HG03095 (cell line): Measurements from ENCODE around the gene LRP1B.
"Not testable (repeated sequence)": the region's sequence is repeated elsewhere in the genome, so short reads cannot be mapped to it uniquely, and the experiment has no call there.

ENCODE experiments used
- ATAC-seq: cut with Tn5 transposase; IDR thresholded peaks from one replicate; pipeline ENCODE4 v1.9.1; 2021; ENCODE audit warnings: moderate library complexity; ENCODE audit not compliant: unreplicated experiment

The LRP1B gene

DNA sequence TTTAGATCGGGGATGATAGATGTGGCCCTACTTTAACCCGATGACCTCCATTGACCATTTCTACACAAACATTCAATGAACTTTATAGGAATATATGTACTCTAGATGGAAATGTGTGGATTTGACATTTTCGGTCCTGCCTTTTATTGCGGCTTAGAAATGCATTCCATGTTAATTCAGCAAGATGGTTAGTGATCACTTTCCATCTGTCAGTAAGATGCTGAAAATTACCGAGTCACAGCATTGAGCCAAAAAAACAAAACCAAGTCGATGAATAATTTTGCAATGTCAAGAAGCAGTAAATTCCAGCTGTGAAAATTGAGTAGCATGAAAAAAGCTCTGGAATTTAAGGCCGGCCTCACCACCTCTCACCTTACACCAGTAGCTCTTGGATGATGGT lies 1708.1 kb downstream of the LRP1B start:
- no peak for ATAC-seq

DNA sequence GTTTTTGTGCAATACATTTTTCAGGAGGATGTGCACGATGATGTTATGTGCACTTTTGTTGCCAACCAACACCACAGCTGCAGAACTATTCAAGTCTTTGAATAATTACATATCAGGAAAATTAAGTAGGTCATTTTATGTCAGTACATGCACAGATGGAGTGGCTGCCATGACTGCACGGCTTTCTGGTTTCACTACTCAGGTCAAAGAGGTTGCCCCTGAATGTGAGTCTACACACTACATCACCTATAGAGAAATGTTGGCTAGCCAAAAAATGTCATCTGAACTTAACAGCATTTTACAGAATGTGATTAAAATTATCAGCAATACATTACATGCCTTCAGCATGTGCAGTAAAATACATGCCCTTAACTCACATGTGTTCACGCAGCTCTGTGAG lies 1713.3 kb downstream of the LRP1B start:
- ATAC-seq: no peak

DNA sequence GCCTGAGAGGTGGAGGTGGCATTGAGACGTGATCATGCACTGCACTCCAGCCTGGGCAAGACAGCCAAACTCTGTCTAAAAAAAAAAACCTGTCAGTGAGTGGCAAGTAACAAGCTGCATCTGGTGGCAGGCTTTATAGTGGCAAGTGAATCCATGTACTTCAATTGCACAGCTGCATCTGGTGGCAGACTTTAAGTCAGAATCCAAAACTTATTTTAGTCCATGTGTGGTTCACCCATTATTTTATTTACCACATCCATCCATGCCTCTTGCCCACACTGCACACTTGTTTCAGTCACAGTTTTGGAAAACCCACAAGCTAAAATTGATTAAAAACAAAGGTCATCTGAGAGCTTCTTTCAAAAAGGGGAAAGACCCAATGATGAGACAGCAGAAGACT lies 1714.2 kb downstream of the LRP1B start:
- no peak for ATAC-seq

DNA sequence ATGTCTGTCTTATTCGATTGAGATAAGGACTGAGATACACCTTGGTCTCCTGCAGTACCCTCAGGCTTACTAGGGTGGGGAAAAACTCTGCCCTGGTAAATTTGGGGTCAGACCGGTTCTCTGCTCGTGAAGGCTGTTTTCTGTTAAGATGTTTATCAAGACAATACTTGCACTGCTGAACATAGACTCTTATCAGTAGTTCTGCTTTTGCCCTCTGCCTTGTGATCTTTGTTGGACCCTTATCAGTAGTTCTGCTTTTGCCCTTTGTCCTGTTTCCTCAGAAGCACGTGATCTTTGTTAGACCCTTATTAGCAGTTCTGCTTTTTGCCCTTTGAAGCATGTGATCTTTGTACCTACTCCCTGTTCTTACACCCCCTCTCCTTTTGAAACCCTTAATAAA lies 1715.8 kb downstream of the LRP1B start:
- ATAC-seq: not testable (repeated sequence)

DNA sequence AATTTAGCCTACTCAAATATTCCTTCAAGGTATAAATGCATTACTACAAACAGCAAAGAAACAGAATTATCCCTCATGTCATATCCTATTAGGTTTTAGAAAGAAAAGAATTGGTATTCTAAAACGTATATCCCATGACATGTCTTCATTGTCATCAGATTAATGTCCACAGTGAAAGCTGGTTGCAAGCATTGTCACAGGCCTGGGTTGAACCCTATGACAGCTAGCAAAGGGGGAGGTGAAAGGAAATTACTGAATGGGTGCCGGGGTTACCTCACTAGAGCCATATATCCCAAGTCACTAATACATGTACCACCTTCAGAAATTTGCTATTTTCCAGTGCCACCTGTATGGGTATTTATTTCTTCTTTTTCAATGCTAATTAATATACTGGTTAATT lies 1720.1 kb downstream of the LRP1B start:
- no peak for ATAC-seq

DNA sequence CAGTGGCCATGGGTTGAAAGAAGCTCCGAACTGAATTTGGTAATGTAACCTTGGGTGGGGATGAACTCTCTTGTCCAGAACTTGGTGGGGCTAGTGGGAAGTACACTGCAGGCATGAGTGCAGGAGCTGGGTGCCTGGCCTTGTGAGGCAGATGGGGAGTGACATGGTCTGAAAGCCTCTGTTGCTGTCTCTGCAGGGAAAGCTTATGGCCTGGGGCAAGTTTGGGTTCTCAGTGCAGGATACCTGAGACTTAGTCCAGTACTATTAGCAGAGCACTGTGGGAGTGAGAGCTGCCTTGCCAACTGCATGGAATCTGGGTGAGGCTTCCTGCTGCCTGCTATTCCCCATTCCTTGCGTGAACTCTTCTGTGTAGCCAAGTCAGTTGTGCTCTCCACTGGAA lies 1729.8 kb downstream of the LRP1B start:
- ATAC-seq: no peak

DNA sequence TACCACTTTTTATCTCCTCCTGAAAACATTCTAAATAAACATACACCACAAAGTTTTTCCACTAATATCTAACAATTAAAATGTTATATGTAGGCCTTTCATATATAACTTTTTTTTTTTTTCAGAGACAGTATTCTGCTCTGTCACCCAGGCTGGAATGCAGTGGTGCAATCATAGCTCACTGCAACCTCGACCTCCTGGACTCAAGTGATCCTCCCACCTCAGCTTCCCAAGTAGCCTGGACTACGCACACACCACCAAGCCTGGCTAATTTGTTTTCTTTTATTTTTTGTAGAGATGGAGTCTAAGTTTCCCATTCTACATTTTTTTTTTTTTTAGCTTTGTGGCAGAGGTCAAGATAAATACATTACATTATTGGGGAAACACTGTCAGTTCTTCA lies 1738.0 kb downstream of the LRP1B start:
- no peak for ATAC-seq

DNA sequence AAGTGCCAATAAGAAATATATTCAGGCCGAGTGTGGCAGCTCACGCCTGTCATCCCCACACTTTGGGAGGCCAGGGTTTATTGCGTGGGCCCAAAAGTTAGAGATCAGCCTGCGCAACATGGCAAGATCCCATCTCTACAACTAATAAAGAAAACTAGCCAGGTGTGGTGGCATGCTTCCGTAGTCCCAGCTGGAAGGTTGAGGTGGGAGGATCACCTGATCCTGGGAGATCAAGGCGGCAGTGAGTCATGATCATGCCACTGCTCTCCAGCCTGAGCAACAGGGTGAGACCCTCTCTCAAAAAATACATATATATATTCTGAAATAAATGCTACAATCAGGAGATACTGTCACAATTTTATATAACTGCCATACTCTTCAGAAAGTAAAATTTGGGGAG lies 1745.9 kb downstream of the LRP1B start:
- ATAC-seq: no peak

DNA sequence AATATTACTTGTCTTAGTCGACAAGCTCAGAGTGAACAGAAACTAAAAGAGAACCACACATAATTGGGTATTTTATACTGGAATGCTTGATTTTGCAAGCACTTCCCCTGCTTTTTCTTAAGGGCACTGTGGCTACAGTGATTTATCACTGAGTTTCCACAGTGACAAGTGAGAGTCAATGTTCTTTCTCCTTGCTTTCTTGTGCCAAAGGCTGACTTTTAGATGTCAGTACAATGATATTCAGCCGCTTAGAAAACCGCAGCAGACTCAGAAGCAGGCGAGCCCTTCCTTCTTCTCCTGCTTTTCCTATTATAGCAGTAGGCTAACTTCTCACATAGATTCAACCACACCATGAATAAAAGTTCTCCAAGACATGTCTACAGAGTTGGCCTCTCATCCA lies 1747.0 kb downstream of the LRP1B start:
- no peak for ATAC-seq

DNA sequence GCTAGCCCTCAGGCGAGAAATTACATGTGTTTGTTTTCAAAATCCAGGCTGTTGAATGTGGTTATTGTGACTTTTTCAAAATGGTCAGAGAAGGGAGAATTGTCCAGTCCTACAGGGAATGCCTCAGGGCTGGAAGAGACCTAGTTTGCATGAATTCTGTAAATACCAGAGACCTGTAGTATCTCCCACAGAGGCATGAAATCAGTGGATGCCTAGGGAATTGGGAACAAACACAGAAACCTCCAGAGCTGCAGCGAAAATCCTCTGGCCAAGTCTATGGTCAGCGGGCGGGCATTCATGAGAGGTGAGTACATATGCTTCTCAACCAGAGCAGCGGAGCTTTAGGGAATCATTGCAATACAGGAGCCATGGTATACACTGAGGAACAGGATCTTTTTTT lies 1754.1 kb downstream of the LRP1B start:
- no peak for ATAC-seq

DNA sequence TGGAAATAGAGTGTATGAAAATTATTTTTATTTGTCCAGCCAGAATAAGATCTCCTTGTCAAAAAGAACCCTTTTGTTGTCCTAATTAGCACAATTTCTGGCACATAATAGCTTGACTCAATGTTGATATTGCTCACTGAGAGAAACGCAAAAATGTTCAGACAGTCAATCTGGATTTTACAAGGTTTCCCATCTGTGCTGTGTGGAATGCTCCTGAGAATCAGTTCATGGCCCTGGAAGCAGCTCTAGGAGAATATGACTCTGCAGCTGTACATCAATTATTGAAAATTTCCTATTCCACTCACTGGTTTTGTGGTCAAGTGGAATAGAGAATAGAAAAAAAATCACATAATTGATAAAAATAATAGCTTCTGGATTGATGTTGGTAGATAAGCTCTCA lies 1767.7 kb downstream of the LRP1B start:
- no peak for ATAC-seq

DNA sequence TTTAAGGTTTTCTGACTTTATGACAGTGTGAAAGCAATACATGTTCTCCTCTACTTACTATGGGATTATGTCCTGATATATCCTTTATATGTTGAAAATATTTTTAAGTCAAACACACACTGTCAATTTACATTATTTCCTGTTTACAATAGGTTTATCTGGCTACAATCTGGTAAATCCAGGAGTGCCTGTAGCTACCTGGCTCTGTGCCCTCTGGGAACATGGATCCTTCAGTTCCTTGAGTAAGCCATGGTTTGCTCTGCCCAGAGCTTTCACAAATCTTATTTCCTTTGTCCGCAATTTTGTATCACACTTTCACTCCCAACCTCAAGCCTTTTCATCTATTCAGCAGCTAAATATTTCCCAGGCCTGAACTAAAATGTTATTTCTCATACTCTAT lies 1768.5 kb downstream of the LRP1B start:
- no peak for ATAC-seq

DNA sequence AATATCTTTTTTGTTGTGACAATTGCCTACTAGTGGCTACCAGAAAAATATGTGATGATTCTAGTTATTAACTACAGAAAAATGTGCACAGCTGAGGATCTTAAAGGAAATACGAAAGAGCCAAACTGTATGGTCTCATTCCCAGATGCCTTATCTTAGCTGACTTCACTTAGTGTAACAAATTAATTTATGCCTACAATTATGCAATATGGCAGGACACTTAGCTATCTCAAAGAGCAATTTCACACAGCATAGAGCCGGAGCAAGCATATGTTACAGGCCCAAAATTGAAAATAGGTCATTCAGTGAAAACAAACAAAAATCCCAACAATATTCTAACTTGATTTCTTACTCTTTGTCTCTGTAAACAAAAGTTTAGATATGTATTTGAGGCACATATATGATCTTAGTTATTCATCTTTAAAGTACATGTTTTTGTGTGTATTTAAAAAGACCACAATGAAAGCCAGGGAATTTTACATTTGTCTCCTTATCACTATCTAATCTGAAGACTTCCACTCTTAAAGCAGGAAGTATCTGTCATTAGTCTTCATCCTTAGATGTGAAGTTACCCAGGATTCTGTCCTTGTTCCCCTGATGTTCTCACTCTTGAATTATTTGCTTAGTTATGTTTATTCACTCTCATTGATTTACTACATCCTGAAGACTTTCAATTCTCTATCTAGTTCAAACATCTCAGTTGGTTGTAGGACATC lies 1771.6 kb downstream of the LRP1B start:
- no peak for ATAC-seq

DNA sequence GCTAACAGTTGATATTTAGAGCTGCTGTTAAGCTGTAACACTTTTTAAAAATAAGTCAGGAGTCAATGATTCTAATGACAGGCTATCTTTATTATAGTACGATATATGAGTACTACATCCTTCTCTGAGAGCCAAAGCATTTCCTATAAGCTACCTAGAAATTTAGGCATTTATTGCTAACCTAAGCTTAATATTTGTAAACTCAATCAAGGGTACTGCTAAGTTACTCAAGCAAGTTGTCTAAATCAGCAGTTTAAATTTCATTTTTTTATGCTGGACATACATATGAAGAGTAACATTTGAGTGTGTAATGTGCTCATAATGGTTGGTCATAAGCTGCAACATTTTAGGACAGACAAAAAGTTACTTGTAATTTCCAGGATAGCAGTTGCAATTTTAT lies 1774.1 kb downstream of the LRP1B start:
- ATAC-seq: no peak

DNA sequence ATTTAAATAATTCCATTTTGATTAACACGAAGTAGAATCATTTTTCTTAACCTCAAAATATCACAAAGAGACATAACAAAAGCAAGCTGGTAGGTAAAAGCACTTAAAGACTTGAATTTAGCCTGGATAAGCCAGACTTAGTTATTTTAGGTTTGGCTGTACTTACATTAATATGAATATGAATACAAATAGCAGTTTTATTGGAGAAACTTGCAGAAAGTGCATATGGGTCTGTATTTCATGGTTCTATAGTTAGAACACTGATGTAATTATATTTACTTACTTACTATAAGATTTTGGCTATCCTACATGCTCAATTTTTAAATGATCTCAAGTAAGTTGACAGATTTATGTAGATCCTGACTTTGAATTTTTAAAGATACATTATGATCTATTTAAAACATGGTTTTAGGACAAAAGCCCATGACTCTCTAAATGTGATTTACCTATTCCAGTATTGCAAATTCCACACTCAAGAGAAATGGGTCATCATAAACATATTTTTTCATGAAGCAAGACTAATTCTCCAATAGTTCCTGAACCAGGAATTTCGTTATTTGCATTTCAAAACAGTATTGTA lies 1775.2 kb downstream of the LRP1B start:
- ATAC-seq: no peak

DNA sequence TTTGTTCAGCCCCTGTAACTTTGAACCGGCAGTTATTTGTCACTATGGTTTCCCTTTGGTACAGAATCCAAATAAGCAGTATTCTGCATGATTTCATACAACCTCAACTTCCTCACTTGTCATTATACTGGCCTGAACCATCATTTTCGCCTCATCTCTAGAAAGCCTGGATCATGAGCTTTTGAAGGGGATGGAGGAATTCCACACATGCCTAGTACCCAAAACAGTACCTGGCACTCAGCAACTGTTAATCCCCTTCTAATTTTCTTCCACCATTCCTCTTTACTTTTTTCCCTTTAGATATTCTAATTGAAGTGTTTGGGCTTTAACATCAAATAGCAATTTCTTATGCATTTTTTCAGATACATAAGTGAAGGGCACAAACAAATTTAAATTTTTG lies 1776.3 kb downstream of the LRP1B start:
- no peak for ATAC-seq

DNA sequence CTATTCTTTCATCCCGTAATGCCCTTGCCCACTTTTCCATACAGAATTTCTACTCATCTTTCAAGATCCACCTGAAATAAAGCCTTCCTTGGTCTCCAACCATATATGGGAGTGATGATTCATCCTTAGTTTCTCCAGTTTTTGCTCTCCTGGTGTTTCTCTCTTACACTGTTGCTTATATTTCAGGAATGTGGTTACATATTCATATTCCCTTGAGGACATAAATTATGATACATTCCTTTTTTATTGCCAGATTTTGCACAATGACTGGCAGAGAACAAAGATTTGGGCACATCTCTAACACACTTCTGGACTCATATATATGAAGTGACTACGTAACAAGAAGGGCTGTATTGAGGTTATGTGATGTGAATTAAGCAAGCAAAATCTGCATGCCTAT lies 1777.3 kb downstream of the LRP1B start:
- no peak for ATAC-seq

DNA sequence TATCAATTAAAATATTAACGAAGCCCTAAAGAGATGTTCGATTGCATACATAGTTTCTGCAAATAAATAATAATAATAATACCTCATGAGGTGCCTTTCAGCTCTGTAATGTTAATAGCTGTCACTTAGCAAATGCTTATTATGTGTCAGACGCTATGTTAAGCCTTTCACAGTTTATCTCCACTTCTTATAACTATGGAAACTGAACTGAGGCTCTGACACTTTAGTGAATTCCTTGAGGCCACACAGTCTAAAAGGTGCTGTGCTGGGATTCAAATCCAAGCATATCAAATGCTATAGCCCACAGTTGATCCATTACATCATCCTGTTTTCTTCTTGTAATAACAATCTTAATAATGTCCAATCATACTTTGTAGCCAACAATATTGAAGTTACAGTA lies 1779.1 kb downstream of the LRP1B start:
- ATAC-seq: no peak

DNA sequence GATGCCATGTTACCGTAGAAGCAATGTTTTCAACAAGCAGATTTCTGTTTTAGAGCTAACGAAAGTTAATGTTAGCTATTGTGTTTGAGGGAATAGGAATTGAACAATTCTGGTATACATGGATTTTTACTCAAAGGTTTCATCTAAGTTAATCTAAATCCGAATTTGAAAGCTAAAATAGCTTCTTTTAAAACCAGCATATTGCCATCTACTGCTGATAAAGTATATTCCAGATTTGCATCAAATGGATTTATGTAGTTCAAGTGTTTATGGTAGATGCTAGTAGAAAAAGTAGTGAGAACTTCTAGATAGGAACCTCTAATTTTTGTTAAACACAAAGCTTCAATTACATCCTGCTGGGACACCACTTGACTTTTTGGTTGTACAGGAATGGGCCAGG lies 1781.1 kb downstream of the LRP1B start:
- ATAC-seq: no peak

DNA sequence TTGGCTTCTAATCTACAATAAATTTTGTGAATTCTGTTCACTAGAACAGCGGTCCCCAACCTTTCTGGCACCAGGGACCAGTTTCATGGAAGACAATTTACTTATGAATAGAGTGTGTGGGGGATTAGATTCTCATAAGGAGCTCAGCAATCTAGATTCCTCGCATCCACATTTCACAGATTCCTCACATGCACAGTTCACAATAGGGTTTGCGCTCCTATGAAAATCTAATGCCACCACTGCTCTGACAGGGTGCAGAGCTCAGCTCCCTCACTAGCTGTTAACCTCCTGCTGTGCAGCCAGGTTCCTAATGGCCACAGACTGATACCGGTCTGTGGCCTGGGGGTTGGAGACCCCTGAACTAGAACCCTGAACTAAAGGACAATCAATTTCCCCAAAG lies 1782.0 kb downstream of the LRP1B start:
- ATAC-seq: no peak

DNA sequence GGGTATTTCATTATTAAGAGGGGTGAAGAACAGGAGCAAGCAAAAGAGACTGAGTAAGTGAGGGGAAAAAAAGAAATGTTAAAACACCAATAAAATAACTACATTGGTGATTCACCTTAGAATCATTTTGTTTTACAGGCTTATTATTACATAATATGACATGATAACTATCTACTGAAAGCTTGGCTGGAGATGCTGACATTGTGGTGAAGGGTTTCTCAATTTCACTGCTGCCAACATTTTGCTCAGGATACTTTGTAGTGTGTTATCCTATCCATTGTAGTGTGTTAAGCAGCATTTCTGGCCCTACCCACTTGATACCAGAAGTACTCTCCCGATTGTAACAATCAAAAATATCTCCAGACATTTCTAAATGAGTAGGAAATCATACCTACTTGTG lies 1786.0 kb downstream of the LRP1B start:
- no peak for ATAC-seq

DNA sequence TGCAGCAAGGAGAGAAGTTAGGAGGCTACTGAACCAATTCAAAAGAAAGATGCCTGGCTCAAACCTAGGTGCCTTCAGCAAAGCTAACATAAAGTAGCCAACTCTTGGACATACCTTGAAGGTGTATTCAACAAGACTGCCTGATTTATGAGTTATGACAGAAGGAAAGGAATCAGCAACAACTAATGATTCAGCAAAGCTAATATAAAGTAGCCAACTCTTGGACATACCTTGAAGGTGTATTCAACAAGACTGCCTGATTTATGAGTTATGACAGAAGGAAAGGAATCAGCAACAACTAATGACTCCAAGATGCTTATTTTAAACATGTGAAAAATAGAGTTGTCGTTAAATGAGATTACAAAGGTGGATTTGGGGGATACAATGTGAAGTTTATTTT lies 1786.5 kb downstream of the LRP1B start:
- not testable (repeated sequence) for ATAC-seq

DNA sequence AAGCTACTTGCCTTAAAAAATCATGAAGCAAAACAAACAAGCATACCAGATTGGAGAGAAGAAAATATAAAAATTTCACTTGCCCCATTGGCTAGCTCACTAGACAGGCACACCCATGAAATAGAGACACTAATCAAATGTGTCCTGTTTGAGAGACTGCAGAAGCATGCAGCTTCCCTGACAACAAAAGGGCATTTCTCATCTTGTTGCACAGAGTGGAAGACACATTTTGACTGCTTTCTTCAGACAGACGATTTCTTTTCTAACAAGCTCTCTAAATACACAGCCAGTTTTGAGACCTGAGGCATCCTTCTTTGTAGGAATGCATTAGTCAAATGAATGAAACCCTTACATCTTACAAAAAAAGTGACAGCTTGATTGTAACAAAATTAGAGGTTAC lies 1792.0 kb downstream of the LRP1B start:
- ATAC-seq: no peak
